ENCODE results near the gene PLXNA3. TPM values are rescaled to one million over a fixed set of nuclear protein-coding genes. Genes with fewer than 3 reads are reported as not detected.

Gene PLXNA3
- total RNA-seq, 1 experiment from 2014 or later, result 36.3 TPM

- Histone ChIP-seq H4K91ac (ENCODE audit: insufficient read length, low read depth, low read length) (no peak overlapping the region), H3K79me1 (ENCODE audit: insufficient read depth, low read depth, low read length, poor library complexity, severe bottlenecking) (no peaks in the 10 kb centered on the region), H2BK20ac (ENCODE audit: low read depth, low read length, poor library complexity, severe bottlenecking) (no peak overlapping the region), H3K4me1 (ENCODE audit: insufficient read depth, low read length) (no peaks in the 10 kb centered on the region), H3K79me2 (ENCODE audit: insufficient read depth, low read length) (peaks cover 2% of the 10 kb centered on the region; the same call in 1 of the 2 replicates), H3K9ac (ENCODE audit: extremely low read depth, insufficient read length, low read length) (no peak overlapping the region), H3K14ac (ENCODE audit: insufficient read depth, low read length) (no peak overlapping the region), H2AK5ac (ENCODE audit: insufficient read length, low read length) (no peak overlapping the region), H2AFZ (ENCODE audit: low read length) (no peak overlapping the region), H3K9me3 (ENCODE audit: control insufficient read depth, low read depth, low read length) (peaks cover 41% of the 10 kb centered on the region), H3K56ac (ENCODE audit: insufficient read length, low read depth, low read length) (no peak overlapping the region), H3K27ac (ENCODE audit: insufficient read length, low read depth, low read length) (no peak overlapping the region), H3K4ac (ENCODE audit: low read depth, low read length) (no peak overlapping the region), H2BK5ac (ENCODE audit: insufficient read length, low read length) (no peak overlapping the region), H4K20me1 (ENCODE audit: control insufficient read depth, insufficient read depth, insufficient read length) (no peaks in the 10 kb centered on the region), H4K8ac (replicated peaks; ENCODE audit: insufficient read length, low read depth, low read length) (no peak overlapping the region), H2BK12ac (ENCODE audit: insufficient read length, low read depth, low read length) (no peak overlapping the region), H3K23me2 (ENCODE audit: insufficient read length, low read depth, low read length, poor library complexity, severe bottlenecking) (peaks cover 7% of the 10 kb centered on the region), H3K27me3 (ENCODE audit: insufficient read depth, low read length) (no peaks in the 10 kb centered on the region), H2BK15ac (ENCODE audit: low read depth, low read length) (no peak overlapping the region), H3K4me2 (ENCODE audit: insufficient read depth, insufficient read length, low read length) (peak overlapping the region; percentile 41), H2BK120ac (ENCODE audit: low read depth, low read length, poor library complexity, severe bottlenecking) (no peak overlapping the region), H3K18ac (ENCODE audit: insufficient read length, low read depth, low read length) (no peak overlapping the region), H4K5ac (ENCODE audit: insufficient read length, low read depth, low read length) (no peak overlapping the region), H3K23ac (ENCODE audit: insufficient read length, low read depth, low read length) (no peak overlapping the region), H3T11ph (ENCODE audit: low read length) (no peak overlapping the region)
- TF ChIP-seq CTCF (conservative IDR thresholded peaks at IDR 0.05), result no peak
- Mint-ChIP-seq H3K27ac (peak overlapping the region in 1 of 3 experiments; percentile 48; a peak in 1 of 7 replicates), H3K27me3 (ENCODE audit: low read depth) (no peaks in the 10 kb centered on the region), H3K9me3 (peaks cover 70 to 87% of the 10 kb centered on the region in 2 experiments), H3K4me1 (peaks cover 8 to 12% of the 10 kb centered on the region in 2 experiments), H3K4me3 (peak overlapping the region; percentile 82 to 90), H3K36me3 (ENCODE audit: insufficient read depth in 1 of 3, low read depth in 3 of 3) (peaks cover 28 to 72% (median 64%) of the 10 kb centered on the region in 3 experiments)
- WGBS (ENCODE audit: extremely low coverage, insufficient read length, low lambda C conversion rate), result no CpG with 5 or more reads among the region's 28 CpGs
- no peak for DNase-seq
These were observed 19.8 kb upstream of the PLXNA3 start for GRCh38 chrX:154437971-154438893.
